HG02981 (cell line): ENCODE results near the gene NDUFS4.
A peak's percentile ranks its signal among the peaks of the same experiment; 100 is the strongest.
"Not testable (repeated sequence)": the region's sequence is repeated elsewhere in the genome, so short reads cannot be mapped to it uniquely, and the experiment has no call there.

Source experiments
- ATAC-seq: cut with Tn5 transposase; IDR thresholded peaks from one replicate; pipeline ENCODE4 v1.9.1; 2021; ENCODE audit warnings: mild to moderate bottlenecking, moderate library complexity; ENCODE audit not compliant: unreplicated experiment

NDUFS4 gene

DNA sequence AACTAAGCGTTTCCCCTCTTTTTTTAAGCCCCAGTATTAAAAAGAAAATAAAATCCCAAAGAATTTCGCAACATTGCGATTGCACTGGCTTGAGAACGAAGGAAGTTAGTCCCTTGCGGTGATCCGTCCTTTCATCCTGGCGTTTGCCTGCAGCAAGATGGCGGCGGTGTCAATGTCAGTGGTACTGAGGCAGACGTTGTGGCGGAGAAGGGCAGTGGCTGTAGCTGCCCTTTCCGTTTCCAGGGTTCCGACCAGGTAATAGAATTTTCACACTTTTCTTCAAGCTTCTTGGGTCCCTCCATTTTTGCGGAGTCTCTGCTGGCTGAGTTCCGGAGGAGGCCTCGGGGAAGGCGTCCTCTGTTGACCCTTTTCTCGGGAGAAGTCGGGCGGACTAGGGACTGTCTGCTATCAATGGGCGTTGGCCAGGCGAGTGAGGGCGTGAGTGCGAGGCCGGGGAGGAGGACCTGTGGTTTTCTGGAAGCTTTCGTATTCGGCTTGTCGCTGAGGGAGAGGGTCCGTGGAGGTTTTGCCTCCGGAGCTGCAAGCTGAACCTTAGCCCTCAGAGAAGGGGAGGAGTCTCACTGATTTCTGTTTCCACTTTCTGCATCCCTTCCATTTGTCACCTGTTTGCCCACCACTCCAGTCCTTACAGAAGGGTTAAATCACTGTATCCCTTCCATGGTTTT lies at the start of gene NDUFS4:
TSS of gene NDUFS4 (plus strand) at position 134 of the 686 bp plus-strand sequence. CDS start at position 158, 24 bp downstream.
- peak; percentile 92 for ATAC-seq

DNA sequence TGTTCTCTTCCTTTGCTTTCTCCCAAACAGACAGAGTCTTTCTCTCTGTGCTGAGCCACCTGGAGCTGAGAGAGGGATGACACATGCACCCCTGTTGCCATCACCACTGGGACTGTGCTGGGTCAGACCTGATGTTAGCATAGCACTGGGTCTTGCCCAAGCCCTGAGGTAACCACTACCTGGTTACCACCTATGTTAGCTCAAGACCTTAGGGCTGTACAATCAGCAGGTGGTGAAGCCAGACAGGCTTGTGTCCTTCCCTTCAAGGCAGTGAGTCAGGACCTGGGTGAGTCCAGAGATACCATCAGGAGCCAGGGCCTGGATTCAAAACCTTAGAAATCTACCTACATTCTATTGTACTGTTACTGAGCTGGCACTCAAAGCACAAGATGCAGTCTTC lies 47.9 kb upstream of the NDUFS4 start:
- no peak for ATAC-seq

DNA sequence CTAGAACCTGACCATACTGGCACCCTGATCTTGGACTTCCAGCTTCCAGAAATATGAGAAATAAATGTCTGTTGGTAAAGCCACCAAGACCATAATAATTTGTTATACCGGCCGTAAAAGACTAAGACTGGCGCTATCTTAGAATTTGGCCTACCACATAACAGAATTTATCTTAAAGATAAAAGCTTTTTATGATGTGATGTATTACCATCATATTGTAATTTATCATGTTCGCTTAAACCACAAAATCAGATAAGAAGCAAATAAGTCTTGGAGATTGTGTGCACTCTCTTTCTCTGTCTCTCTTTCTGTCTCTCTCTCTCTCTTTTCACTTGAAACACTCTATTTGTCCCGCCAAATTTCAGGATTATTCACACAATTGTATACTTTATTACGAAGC lies 44.5 kb upstream of the NDUFS4 start:
- ATAC-seq = no peak

DNA sequence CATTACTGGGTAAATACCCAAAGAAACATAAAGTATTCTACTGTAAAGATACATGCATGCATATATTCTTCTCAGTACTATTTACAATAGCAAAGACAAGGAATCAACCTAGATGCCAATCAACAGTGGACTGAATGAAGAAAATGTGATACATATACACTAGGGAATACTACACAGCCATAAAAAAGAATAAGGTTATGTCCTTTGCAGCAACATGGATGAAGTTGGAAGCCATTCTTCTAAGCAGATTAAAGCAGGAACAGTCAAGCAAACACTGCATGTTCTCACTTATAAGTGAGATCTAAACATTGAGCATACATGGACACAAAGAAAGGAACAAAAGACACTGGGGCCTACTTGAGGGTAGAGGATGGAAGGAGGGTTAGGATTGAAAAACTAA lies 39.6 kb upstream of the NDUFS4 start:
- no peak for ATAC-seq

DNA sequence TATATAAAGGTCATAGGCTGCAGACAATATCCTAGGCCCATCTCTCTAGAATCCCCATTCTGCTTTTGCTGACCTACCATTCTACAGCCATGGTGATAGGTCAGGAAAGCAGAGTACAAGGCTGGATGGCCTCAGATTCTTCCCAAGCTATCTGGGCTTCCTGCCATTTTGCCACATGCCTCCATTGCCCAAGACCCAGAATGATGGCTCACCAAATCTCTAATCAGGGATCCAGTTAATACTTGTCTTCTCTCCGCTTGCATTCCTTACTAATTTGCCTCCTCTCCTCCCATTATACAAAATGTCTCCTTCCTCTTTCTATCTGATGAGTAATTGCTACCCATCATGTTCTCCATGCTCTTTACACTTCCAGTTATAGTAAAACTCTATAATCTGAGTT lies 22.7 kb upstream of the NDUFS4 start:
- no peak for ATAC-seq

DNA sequence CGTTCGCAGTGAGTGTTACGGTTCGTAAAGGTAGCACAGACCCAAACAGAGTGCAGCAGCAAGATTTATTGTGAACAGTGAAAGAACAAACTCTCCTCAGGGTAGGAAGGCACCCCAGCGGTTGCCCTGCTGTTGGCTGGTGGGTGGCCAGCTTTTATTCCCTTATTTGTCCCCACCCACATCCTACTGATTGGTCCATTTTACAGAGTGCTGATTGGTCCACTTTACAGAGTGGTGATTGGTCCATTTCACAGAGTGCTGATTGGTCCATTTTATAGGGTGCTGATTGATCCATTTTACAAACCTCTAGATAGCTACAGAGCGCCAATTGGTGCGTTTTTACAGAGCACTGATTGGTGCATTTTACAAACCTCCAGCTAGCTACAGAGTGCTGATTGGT lies 19.7 kb upstream of the NDUFS4 start:
- ATAC-seq = not testable (repeated sequence)

DNA sequence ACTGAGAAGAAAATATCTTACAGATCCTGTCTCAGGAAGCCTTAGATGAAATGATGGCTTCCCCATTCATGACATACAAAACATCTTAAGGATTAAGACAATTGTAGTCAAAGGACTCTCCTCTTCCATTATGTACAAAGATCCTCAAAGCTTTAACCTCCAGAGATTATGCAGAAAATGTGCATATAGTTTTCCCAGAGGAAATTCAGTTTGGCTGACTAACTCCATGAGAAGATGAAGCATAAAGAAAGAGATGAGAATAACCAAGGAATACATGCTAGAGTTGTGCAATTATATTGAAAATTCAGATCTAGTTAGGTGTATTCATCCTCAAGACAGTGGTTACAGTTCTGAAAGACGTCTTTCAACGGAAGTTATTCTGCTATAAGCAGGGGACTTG lies 18.6 kb upstream of the NDUFS4 start:
- ATAC-seq = no peak

DNA sequence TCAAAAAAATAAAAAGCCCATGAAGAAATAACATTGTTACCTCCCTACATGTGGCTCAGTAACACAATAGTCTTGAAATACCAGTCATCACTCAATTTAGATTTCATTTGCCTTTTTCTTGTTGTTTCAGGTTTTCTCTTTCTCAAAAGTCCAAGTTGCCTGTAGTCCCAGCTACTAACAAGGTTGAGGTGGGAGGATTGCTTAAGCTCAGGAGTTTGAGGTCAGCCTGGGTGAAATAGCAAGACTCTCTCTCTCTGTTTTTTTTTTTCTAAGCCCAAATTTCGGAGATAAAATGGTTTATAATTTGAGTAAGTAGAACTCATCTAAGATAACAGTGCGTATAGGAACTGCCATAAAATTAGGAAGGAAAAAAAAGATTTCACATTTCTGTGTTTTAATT lies 17.5 kb upstream of the NDUFS4 start:
- no peak for ATAC-seq

DNA sequence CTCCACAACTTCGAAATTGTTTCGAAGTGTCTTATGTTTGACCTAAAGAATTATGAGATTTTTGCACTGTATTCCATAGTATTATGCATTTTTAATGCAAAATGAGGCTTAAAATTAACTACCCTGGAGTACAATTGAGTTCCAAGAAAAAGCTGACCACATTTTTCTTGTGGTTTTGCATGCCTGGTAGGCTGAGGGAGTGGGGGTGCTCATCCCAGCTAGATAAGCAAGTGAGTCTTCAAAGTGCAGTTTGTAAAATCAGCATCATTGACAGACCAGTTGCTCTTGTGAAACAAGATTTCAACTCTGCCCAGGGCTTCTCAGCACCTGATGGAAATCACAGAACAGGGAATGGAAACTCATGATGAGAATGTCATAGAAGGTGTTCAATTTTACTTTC lies 17.0 kb upstream of the NDUFS4 start:
- no peak for ATAC-seq

DNA sequence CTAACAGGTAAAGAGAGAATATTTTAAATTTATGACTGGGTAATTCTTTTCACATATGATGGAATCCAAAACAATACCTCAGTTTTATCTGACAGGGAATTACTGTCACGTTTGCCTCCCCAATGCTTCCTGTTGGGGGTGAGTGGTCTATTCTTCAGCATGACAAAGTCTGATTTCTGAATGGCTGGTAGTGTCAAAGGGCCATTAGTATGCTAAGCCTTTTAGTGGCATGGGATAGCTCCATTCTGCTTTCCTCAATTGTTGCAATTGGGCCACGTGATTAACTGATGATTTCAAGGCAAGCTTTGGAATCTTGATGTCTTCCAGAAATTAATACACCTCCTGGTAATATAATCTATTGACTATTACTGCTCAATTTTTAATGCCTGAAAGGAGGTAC lies 14.7 kb upstream of the NDUFS4 start:
- no peak for ATAC-seq

DNA sequence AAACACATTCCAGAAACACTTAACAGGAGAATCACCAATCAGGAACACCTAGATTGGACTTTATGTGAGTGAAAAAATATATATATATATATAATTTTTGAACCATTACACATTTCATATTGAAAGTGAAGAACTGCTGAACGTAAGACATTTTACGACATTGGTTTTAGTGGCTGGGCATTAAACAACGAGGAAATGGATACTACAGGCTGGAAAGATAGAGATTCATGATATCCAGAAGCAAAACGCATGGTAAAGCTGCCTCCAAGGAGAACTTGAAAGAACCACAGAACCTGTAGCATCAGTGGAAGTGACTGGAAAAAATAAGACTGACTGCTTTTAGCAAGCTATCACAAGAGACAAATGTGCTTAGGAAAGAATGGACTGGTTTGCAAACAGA lies 13.2 kb upstream of the NDUFS4 start:
- no peak for ATAC-seq

DNA sequence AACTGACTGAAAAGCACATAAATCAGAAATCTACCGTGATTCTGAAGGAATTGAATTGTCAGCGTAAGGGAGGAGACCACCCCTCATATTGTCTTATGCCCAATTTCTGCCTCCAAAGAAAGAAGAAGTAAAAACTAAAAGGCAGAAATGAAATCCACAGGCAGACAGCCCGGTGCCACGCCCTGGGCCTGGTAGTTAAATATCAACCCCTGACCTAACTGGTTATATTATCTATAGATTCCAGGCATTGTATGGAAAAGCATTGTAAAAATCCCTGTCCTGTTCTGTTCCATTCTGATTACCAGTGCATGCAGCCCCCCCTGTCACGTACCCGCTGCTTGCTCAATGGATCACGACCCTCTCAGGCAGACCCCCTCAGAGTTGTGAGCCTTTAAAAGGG lies 11.9 kb upstream of the NDUFS4 start:
- ATAC-seq = not testable (repeated sequence)

DNA sequence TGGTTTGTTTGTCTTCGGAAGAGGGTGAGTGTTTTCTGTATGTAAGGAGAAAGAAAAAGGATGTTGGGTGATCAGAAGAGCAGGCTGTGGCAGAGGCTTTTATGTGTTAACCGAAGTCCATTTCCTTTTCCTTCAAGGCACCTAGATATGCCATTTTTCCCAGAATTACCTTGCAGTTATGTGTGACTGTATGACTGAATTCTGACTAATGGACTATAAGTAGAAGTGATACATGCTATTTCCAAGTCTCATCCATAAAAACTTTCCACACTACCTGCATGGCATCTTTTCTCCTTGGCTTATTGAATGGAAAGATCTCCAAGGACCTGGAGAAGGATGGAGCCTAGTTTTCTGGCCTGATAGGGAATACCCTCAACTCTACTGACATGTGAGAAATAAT lies 10.6 kb upstream of the NDUFS4 start:
- ATAC-seq = no peak

DNA sequence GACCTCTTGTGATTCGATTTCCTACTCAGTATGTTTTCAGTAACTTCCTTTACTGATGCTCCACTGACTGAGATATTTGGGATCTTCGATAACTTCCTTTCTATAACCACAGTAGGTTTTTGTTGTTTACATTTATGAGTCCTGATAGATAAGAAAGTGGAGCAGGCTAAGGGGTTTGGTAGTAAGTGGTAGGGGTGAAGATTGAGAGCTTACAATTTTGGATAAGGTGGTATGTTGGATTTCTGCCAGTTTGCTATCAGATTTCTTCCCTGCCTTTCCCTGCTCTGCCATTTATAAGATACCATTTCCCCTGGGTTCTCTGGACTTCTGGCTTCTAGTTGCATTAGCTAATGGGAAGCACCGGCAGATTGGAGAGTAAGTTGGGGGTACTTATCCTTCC lies 7.9 kb upstream of the NDUFS4 start:
- ATAC-seq = no peak

DNA sequence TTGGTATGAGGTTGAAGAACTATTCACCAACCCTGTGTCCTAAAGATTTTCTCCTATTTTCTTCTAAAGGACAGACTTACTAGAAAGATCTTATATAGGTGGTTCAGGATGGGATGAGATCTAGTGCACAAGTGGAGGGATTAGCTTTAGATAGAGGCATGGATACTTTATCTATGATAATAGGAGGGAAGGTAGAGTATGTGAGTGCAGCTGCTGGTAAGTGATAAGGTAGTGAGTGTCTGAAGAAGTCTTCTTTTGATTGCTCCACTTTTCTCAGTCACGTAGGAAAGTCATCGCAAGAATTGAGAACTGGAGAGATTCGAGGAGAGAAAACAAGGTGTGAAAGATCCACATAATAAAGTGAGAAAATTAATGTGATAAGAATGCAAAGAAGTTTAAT lies 6.0 kb upstream of the NDUFS4 start:
- ATAC-seq = no peak

DNA sequence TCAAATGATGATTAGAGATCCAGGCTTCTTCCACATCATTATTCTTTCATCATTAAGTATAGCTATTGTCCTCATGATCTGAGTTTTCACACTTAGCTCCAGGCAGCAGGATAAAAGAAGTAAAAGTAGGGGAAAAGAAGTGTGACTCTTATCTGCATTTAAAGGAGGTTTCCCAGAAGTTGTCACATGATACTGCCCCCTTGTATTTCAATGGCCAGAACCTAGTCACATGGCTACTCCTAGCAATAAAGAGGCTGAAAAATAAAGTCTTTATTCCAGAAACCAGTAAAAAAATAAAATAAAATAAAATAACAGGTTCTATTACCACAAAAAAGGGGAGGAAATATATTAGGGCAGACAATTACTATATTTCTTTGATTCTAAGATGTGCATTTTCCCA lies 5.3 kb upstream of the NDUFS4 start:
- no peak for ATAC-seq

DNA sequence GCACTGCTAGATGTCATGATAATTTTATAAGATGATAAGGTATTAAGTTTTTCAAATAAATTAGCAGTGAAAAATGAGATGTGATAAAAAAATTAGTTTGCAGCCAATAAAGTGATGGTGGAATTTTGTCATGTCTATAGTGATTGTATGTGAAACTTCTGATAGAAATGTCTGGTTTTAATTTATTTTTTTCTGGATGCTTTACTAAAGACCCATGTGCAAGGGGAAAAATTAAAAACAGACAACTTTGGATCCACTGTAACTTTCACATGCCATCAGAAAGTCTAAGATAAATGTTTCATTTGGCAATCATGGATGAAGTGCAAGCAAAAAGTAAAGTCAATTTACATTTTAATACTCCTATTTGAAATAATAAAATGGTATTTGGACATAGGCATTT lies 4.4 kb upstream of the NDUFS4 start:
- no peak for ATAC-seq

DNA sequence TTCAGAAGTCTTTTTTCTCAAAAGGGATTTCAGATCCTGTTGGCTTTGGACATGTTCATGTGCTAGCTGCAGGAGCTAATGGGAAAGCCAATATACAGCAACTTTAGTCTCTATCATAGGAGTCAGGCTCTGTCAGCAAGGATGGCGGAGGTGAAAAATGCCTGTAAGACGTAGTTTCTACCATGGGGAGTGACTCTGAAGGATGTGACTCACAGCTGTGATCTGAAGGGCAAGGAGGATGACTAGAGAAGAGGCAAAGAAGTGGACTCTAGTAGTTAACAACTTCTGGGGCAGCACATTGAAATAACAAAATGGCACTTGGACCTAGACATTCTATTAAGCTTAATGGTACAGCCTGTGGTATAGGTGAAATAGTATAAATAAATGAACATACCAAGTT lies 3.1 kb upstream of the NDUFS4 start:
- ATAC-seq = no peak

DNA sequence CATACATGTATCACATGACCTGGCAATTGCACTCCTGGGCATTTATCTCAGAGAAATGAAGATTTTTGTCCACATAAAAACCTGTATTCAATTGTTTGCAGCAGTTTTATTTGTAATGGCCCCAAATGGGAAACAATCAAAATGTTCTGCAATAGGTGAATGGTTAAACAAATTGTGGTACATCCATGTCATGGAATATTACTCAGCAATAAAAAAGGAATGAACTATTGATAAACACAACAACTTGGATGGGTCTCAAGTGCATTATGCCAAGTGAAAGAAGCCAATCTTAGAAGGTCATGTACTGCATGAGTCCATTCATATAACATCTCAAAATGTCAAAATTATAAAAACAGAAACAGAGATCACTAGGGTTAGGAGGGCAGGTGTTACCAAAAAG lies 1.5 kb upstream of the NDUFS4 start:
- no peak for ATAC-seq

DNA sequence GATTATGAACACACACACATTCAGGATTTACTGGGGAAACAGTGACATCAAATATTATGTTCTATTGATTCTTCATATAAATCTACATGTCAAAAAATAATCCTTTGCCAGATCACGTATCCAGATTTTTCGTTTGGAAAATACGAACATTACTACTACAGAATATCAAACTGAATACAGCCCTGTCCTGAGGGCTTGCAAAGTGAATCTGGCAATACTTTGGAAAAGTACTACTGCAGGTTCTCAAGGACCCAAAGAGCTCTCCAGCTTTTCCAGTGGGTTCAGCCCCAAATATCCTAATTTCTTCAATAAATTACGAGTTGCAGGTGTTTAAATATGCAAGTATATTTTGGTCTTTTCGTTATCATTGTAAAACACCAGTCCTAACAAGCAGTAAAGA lies 411 bp upstream of the NDUFS4 start:
- ATAC-seq = peak; percentile 12

DNA sequence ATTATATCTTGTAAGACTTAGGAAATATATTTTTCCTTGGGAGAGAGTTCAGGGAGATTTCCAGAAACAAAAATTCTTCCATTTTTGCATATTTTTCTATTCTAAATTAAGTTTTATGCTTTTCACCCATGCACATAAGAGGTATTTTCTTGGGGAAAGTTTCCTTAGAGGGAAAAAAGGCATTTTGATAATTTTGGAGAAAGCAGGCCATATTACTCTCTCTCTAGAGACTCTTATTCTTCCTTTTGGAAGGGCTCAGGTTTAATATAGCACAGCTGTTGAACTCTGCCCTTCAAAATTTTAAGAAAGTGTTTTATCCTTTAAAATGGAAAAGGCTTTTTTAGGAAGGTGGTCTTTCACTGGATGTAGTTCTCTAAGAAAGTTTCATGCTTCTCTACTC lies 8.0 kb downstream of the NDUFS4 start:
- ATAC-seq = no peak

DNA sequence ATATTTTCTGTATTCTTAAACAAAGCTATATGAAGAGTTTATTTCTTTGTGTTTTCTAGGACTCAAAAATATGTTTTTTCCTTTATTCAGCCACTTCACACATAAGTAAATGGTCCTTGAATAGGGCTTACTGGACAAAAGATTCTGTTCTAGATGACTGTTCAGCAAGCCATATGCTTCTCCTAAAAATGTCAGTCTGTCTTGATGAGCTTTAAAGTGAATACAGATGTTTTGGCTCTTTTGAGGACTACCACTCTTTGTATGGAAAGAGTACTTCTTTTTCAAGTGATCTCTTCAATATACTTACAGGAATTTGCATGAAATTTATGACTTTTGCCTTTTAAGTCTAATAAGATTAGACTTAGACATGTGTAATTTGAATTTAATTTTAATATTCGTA lies 8.4 kb downstream of the NDUFS4 start:
- ATAC-seq = no peak

DNA sequence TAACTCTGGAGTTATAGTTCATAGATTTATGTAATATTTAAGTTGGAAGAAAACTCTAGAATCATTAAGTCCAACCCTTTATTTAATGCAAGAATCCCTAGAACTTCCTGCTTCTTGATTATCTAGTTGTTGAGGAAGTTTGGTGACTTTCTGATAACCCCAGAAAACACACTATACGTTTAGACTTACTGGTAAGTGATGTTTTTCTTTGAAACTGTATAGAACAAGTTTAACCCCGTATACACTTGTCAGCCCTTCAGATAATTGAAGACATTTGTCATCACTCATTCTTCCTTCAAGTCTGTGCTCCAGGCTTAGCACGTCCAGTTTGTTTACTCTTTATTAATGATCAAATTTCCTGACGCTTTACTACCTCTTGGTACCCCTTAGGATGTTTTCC lies 9.0 kb downstream of the NDUFS4 start:
- no peak for ATAC-seq
